ENCODE measurements around the gene DOK6. TPM values are rescaled to one million over a fixed set of nuclear protein-coding genes. Genes with fewer than 3 reads are reported as not detected.

DOK6 gene
- total RNA-seq, 1 donor from 2014 or later: 7.0 TPM

DNA sequence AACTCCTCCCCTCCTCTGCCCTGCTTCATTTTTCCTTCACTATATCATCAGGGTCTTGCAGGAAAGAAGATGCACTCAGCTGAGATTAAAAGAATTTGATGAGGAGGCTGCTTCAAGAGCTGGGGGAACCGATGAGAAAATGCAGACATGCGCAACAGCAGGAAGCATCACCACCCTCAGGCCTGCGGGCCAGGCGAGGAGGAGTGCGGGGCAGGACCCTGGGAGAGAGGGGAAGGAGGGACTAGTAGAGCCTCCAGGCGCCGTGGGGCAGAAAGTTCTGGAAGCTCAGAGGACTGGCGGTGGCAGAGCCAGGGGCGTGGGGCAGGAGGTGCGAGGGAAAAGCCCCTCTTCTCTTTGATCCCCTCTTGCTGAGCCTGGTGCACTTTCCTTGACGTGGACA is 438.8 kb downstream of the DOK6 start:
- Mint-ChIP-seq H3K27ac (no peak overlapping the region), H3K36me3 (ENCODE audit: insufficient read depth) (no peaks in the 10 kb centered on the region), H3K4me1 (ENCODE audit: low read depth) (no peaks in the 10 kb centered on the region), H3K27me3 (no peaks in the 10 kb centered on the region), H3K4me3 (ENCODE audit: low read depth) (no peak overlapping the region), H3K9me3 (ENCODE audit: low read depth) (no peaks in the 10 kb centered on the region)
- no peak for DNase-seq (ENCODE audit: low spot score, unreplicated experiment)
- TF ChIP-seq CTCF (IDR thresholded peaks at IDR 0.05; ENCODE audit: unreplicated experiment): no peak

GRCh38 chr18:69840001-69840400 is 439.3 kb downstream of the DOK6 start:
- Mint-ChIP-seq H3K27me3 (no peaks in the 10 kb centered on the region), H3K9me3 (ENCODE audit: low read depth) (no peaks in the 10 kb centered on the region), H3K4me3 (ENCODE audit: low read depth) (no peak overlapping the region), H3K4me1 (ENCODE audit: low read depth) (no peaks in the 10 kb centered on the region), H3K36me3 (ENCODE audit: insufficient read depth) (no peaks in the 10 kb centered on the region), H3K27ac (no peak overlapping the region)
- no peak for TF ChIP-seq CTCF (IDR thresholded peaks at IDR 0.05; ENCODE audit: unreplicated experiment)
- DNase-seq (ENCODE audit: low spot score, unreplicated experiment): no peak

- TF ChIP-seq CTCF (IDR thresholded peaks at IDR 0.05; ENCODE audit: unreplicated experiment): no peak
- Mint-ChIP-seq H3K27me3 (no peaks in the 10 kb centered on the region), H3K36me3 (ENCODE audit: insufficient read depth) (no peaks in the 10 kb centered on the region), H3K4me3 (ENCODE audit: low read depth) (no peak overlapping the region), H3K4me1 (ENCODE audit: low read depth) (no peaks in the 10 kb centered on the region), H3K27ac (no peak overlapping the region), H3K9me3 (ENCODE audit: low read depth) (no peaks in the 10 kb centered on the region)
- DNase-seq (ENCODE audit: low spot score, unreplicated experiment): no peak
Observed at GRCh38 chr18:69840445-69840844, 439.8 kb downstream of the DOK6 start.

DNA sequence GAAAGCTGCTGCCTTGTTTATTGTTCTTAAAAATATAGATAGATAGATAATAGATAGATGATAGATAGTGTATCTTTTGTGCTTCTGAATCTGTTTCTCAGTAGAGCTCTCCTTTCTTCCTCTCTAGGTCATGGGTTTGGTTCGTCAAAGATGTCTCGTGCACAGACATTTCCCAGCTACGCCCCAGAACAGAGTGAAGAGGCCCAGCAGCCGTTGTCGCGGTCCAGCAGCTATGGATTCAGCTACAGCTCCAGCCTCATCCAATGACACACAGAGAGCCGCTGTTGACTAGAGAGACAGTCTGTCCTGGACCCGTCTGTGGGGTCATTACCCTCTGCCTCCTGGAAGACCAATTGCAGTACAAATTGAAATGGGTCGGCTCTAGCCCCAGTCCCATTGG is 440.4 kb downstream of the DOK6 start:
- Mint-ChIP-seq H3K27ac (no peak overlapping the region), H3K4me3 (ENCODE audit: low read depth) (no peak overlapping the region), H3K27me3 (no peaks in the 10 kb centered on the region), H3K36me3 (ENCODE audit: insufficient read depth) (no peaks in the 10 kb centered on the region), H3K4me1 (ENCODE audit: low read depth) (no peaks in the 10 kb centered on the region), H3K9me3 (ENCODE audit: low read depth) (no peaks in the 10 kb centered on the region)
- no peak for TF ChIP-seq CTCF (IDR thresholded peaks at IDR 0.05; ENCODE audit: unreplicated experiment)
- DNase-seq (ENCODE audit: low spot score, unreplicated experiment): no peak

GRCh38 chr18:69843015-69843414 is 442.3 kb downstream of the DOK6 start:
- H3K4me1 Mint-ChIP-seq (ENCODE audit: low read depth): peaks cover 2% of the 10 kb centered on the region
- no peak for DNase-seq (ENCODE audit: low spot score, unreplicated experiment)
- H3K27me3 Mint-ChIP-seq: no peaks in the 10 kb centered on the region
- H3K9me3 Mint-ChIP-seq (ENCODE audit: low read depth): no peaks in the 10 kb centered on the region
- no peak for TF ChIP-seq CTCF (IDR thresholded peaks at IDR 0.05; ENCODE audit: unreplicated experiment)
- H3K27ac Mint-ChIP-seq: no peak overlapping the region
- no peaks in the 10 kb centered on the region for H3K36me3 Mint-ChIP-seq (ENCODE audit: insufficient read depth)
- H3K4me3 Mint-ChIP-seq (ENCODE audit: low read depth): no peak overlapping the region

Measured in progenitor cell of endocrine pancreas (in vitro differentiated cells).